Adrenal gland (tissue), 12 donors: Measurements from ENCODE around the gene SNED1. TPM values are rescaled to one million over a fixed set of nuclear protein-coding genes. Genes with fewer than 3 reads are reported as not detected.

Source experiments
- DNase-seq, 7 donors: peaks; one replicate each; pipeline ENCODE4 v3.0.0-alpha.2; 2019 to 2020
- H3K27ac ChIP-seq, 5 donors: fragments of 200-600 bp; sonication (generic) in 4 of 5; 1 replicate in 3 of 5; 2 replicates in 2 of 5; pipeline versions ENCODE4 v1.5.1 to v1.8.0; 2016 to 2020; ENCODE audit warnings: mild to moderate bottlenecking in 1 of 5
- H3K27me3 ChIP-seq: fragments of 200-600 bp; 2 replicates; pipeline ENCODE4 v1.8.0; 2021
- H3K36me3 ChIP-seq, 2 donors: fragments of 200-600 bp; replicated peaks in 1 of 2; 1 replicate in 1 of 2; 2 replicates in 1 of 2; pipeline versions ENCODE4 v1.5.1 to v1.8.0; 2018 to 2022
- H3K4me1 ChIP-seq, 2 donors: fragments of 200-600 bp; replicated peaks in 1 of 2; 1 replicate in 1 of 2; 2 replicates in 1 of 2; pipeline versions ENCODE4 v1.5.1 to v1.8.0; 2018 to 2021
- H3K4me3 ChIP-seq, 4 donors: fragments of 200-600 bp; sonication (generic) in 3 of 4; one replicate each; pipeline ENCODE4 v1.5.1; 2016 to 2018
- H3K9me3 ChIP-seq, 3 donors: fragments of 200-600 bp; sonication (generic) in 1 of 3; replicated peaks in 1 of 3; 1 replicate in 2 of 3; 2 replicates in 1 of 3; pipeline versions ENCODE4 v1.5.1 to v1.8.0; 2016 to 2021
- CTCF ChIP-seq, 6 experiments: fragments of 450-650 bp in 4 of 6; fragments of 200-600 bp in 2 of 6; sonication (generic) in 1 of 6; IDR thresholded peaks; 1 replicate in 5 of 6; 2 replicates in 1 of 6; pipeline versions ENCODE4 v1.5.1 to v1.8.0; 2016 to 2021; ENCODE audit warnings: antibody characterized with exemption in 6 of 6, mild to moderate bottlenecking in 2 of 6, moderate library complexity in 1 of 6
- POLR2A ChIP-seq, 2 donors: fragments of 450-650 bp; IDR thresholded peaks; one replicate each; pipeline ENCODE4 v1.6.1; 2017; ENCODE audit warnings: antibody characterized with exemption in 2 of 2, mild to moderate bottlenecking in 2 of 2, moderate library complexity in 1 of 2
- WGBS, 4 donors: extraction: QIAGEN DNeasy Blood & Tissue Kit in 2 of 4; methylation state at CpG; one replicate each; pipeline versions ENCODE4 v1.1.5 to v1.1.7; 2013 to 2017; 5-methylcytosine and 5-hydroxymethylcytosine counted together
- intact Hi-C, 2 donors: fragments of 100-400 bp; cut with DNase I; formaldehyde crosslinking; loops; one replicate each; pipeline versions ENCODE4 v1.14.1 to v1.15.0; 2022 to 2023
- polyA plus RNA-seq, 3 donors: library from polyadenylated mRNA; stranded (reverse); fragments of 200-250 nt in 2 of 3; fragments of 350-450 nt in 1 of 3; fragmentation: Illumina TruSeq in 1 of 3; extraction: RNeasy Lipid Tissue Mini Kit (QIAGEN cat#74804) in 1 of 3; gene quantifications; one replicate each; pipeline ENCODE4 v1.2.3, GENCODE V29; 2013 to 2014
- total RNA-seq, 9 donors: library from RNA; depleted of rRNA in 4 of 9; stranded (reverse); fragments of >200 nt in 4 of 9; fragments of 120-200 nt in 1 of 9; fragmentation: NEBNext Ultra II Directional in 1 of 9; extraction: Animal tissue kit (Norgen Biotek cat#: 25700) in 1 of 9; gene quantifications; one replicate each; pipeline versions ENCODE4 v1.1.0 to v1.2.4, GENCODE V29; 2013 to 2023
- donor health status: healthy with polysubstance abuse.
- donor health status: Bipolar disorder and iron deficiency.
- donor health status: DM: yes; HTN: yes; CAD: no.
- donor health status: DM: no; HTN: no; CAD: no.
- donor health status: DM: no; HTN: no; CAD: no.
- donor health status: DM: yes; HTN: yes; CAD: no.

Gene SNED1
- total and polyA plus RNA-seq, 12 donors = 3.1 to 59.5 (median 22.9) TPM

DNA sequence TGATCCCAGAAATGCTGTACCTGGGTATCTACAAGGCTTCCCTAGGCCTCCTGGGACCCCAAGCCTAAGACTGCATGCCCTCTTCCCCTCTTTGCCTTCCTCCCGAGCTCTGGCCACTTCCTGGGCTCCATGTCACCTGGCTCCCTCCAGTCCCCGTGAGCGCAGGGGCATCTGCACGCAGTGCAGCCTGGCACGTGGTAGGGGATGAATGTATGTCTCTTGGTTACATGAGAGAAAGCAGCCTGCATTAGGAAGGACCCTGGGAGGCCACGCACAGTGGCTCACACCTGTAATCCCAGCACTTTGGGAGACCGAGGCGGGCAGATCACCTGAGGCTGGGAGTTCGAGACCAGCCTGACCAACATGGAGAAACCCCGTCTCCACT, 135.0 kb downstream of the SNED1 start:
- Histone ChIP-seq H3K4me3 (no peak overlapping the region), H3K4me1 (no peaks in the 10 kb centered on the region), H3K9me3 (no peaks in the 10 kb centered on the region), H3K36me3 (no peaks in the 10 kb centered on the region), H3K27me3 (no peaks in the 10 kb centered on the region), H3K27ac (no peak overlapping the region)
- TF ChIP-seq CTCF (IDR thresholded peaks at IDR 0.05) (no peak), POLR2A (IDR thresholded peaks at IDR 0.05) (no peak)
- 94 to 99% (median 97%) methylated on average over 10 of the region's 10 CpGs for WGBS, 4 donors
- intact Hi-C loops = no loop called here
- no peak for DNase-seq

DNA sequence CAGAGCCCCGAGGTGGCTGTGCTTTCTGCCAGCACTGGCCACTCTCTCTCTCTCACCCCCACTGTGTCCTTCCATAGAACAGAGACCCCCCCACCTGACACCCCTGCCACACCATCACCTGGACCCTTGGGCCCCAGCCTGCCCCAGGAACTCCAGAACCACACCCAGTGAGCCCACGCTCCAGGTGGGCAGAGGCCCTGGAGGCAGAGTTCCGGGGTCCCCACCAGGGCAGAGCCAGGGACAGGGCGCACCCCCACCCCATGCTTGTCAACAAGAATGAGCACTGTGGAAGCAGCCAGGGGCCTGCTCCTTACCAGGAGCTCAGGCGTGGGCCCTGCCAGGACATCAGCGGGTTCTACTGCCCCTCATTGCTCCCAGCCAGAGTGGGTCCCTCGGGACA, 136.3 kb downstream of the SNED1 start:
- DNase-seq = no peak
- Histone ChIP-seq H3K9me3 (no peaks in the 10 kb centered on the region), H3K4me3 (no peak overlapping the region), H3K36me3 (no peaks in the 10 kb centered on the region), H3K27ac (no peak overlapping the region), H3K27me3 (no peaks in the 10 kb centered on the region), H3K4me1 (no peaks in the 10 kb centered on the region)
- TF ChIP-seq CTCF (IDR thresholded peaks at IDR 0.05) = no peak
- 87 to 95% (median 91%) methylated on average over 4 to 7 of the region's 7 CpGs for WGBS, 4 donors
- intact Hi-C loops = no loop called here

DNA sequence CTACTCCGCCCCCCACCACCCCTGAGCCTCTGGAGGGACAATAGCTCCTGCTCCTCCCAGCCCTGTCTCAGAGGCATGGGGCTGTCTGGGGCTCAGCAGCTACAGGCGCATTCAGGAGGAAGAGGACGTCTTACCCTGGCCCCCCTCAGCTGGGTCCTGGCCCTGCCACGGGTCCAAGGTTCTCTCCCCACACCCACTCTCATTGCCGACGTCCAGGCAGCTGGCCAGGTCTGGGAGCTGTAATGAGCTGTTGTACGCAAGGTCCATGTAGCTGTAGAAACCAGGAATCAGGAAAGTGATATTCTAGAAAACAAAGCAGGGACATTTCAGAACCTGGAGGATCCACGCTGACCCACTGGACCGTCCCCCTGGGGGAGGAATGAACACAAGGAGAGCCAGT, 137.3 kb downstream of the SNED1 start:
- Histone ChIP-seq H3K4me3 (no peak overlapping the region), H3K27me3 (no peaks in the 10 kb centered on the region), H3K27ac (no peak overlapping the region), H3K36me3 (no peaks in the 10 kb centered on the region), H3K4me1 (no peaks in the 10 kb centered on the region), H3K9me3 (no peaks in the 10 kb centered on the region)
- no peak for TF ChIP-seq POLR2A (IDR thresholded peaks at IDR 0.05)
- DNase-seq = no peak
- intact Hi-C loops = no loop called here
- WGBS, 4 donors = 71 to 80% (median 72%) methylated on average over 6 to 9 of the region's 9 CpGs

- WGBS, 4 donors = 94 to 96% (median 95%) methylated on average over 6 to 8 of the region's 8 CpGs
- DNase-seq = no peak
- intact Hi-C loops = no loop called here
Measured at GRCh38 chr2:241136191-241136590, 137.8 kb downstream of the SNED1 start.

More at GRCh38 chr2:241136191-241136590, 137.8 kb downstream of the SNED1 start:
- Histone ChIP-seq H3K4me3 (no peak overlapping the region), H3K9me3 (no peaks in the 10 kb centered on the region), H3K36me3 (no peaks in the 10 kb centered on the region), H3K27me3 (no peaks in the 10 kb centered on the region), H3K4me1 (no peaks in the 10 kb centered on the region), H3K27ac (no peak overlapping the region)
- no peak for TF ChIP-seq POLR2A (IDR thresholded peaks at IDR 0.05)
- TF ChIP-seq CTCF (IDR thresholded peaks at IDR 0.05) = no peak
